PFSK-1 (cell line): ENCODE data around the gene CAPG.

Experiments
- FOXP2 ChIP-seq: optimal IDR thresholded peaks from 2 replicates; pipeline ENCODE3; 2011; ENCODE audit warnings: borderline replicate concordance, control low read depth, inconsistent platforms; ENCODE audit not compliant: insufficient read depth; ENCODE audit errors: extremely low read length, extremely low read depth
- POLR2AphosphoS5 ChIP-seq: IDR thresholded peaks from 2 replicates; pipeline ENCODE4 v1.6.1; 2012; ENCODE audit warnings: low read depth, mild to moderate bottlenecking, control low read depth, low read length, moderate library complexity
- REST ChIP-seq, 2 experiments: IDR thresholded peaks; 2 replicates each; pipeline versions ENCODE4 v1.6.1 to v1.8.0; 2011 to 2012; ENCODE audit warnings: low read depth in 2 of 2, low read length in 2 of 2, control low read depth in 1 of 2, inconsistent platforms in 1 of 2, mild to moderate bottlenecking in 1 of 2, moderate library complexity in 1 of 2; ENCODE audit not compliant: insufficient read depth in 1 of 2
- SIN3A ChIP-seq: IDR thresholded peaks from 2 replicates; pipeline ENCODE4 v1.6.1; 2012; ENCODE audit warnings: mild to moderate bottlenecking, low read length, moderate library complexity, borderline replicate concordance; ENCODE audit not compliant: insufficient read depth
- TAF1 ChIP-seq: IDR thresholded peaks from 2 replicates; pipeline ENCODE4 v1.6.1; 2012; ENCODE audit warnings: low read length, control low read depth, borderline replicate concordance; ENCODE audit not compliant: insufficient read depth

- no peak for TF ChIP-seq REST (IDR thresholded peaks at IDR 0.05; ENCODE audit: insufficient read depth in 1 of 2, low read depth in 2 of 2, low read length in 2 of 2)
- no peak for TF ChIP-seq POLR2AphosphoS5
- TF ChIP-seq SIN3A = no peak
- no peak for TF ChIP-seq TAF1
- TF ChIP-seq FOXP2 = no peak
These were observed 29.8 kb upstream of the CAPG start for GRCh38 chr2:85439986-85440385.
